ENCODE measurements around the gene ECSIT. TPM values are rescaled to one million over a fixed set of nuclear protein-coding genes. Genes with fewer than 3 reads are reported as not detected.

The ECSIT gene
- polyA plus RNA-seq, 1 donor (not counting 4 experiments of a cell fraction or from before 2014, with no cell fraction given) = 16.0 TPM

DNA sequence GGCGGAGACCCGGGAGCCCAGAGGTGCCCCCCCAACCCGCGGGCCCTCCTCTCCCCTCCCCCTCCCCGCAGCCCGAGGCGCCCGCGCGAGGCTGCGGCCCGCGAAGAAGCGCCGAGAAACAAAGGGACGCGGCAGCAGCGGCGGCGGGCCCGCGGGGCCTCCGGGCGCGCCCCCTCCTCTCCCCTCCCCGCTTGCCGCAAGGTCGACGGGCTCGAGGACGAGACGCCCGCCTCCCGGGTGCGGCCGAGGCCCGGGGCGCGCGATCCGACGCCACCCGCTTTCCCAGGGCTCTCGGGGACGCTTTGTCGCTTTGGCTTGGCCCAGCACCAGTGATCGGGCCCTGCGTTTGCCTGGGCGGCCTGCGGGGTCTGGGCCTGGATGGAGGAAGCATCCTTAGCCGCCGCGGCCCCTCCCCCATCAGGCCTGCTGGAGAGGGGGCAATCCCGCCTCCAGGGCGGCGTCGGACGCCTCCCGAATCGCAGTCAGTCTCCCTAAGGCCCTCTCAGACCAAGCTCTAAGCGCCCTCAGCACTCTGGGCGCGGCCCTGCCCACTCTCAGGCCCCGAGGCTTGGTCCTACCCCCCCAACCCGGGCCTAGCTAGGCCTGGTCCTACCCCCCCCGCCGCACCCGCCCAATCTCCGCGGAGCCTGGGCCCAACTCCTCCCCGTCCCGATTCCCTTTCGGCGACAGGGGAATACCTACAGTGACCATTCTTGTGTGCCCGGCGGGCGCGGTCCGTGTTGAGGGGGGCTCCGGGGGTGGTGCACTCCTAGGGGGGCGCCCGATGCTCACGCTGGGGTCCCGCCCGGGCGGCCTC is 48.8 kb downstream of the ECSIT start:
- Histone ChIP-seq H3K4me1 (ENCODE audit: control insufficient read depth, extremely low read depth, insufficient read depth, low read length) (peaks cover 2% of the 10 kb centered on the region), H3K27me3 (ENCODE audit: control insufficient read depth, extremely low read depth, insufficient read depth, low read length) (peaks cover 41% of the 10 kb centered on the region), H2AFZ (ENCODE audit: control insufficient read depth, low read length) (no peak overlapping the region), H3K9me3 (ENCODE audit: control insufficient read depth, low read depth, low read length) (no peaks in the 10 kb centered on the region), H3K27ac (ENCODE audit: control insufficient read depth, insufficient read depth, low read length) (no peak overlapping the region), H3K36me3 (ENCODE audit: control insufficient read depth in 2 of 2, extremely low read depth in 1 of 2, insufficient read depth in 2 of 2, low read length in 2 of 2) (no peaks in the 10 kb centered on the region), H3K9ac (ENCODE audit: control insufficient read depth, extremely low read depth, insufficient read depth, low read length) (no peak overlapping the region), H3K79me2 (ENCODE audit: control insufficient read depth, insufficient read depth, low read length) (no peaks in the 10 kb centered on the region), H4K20me1 (ENCODE audit: control insufficient read depth, extremely low read depth, insufficient read depth, low read length) (peaks cover 2% of the 10 kb centered on the region), H3K9me1 (ENCODE audit: control insufficient read depth, extremely low read depth, insufficient read depth, low read length) (no peaks in the 10 kb centered on the region), H3K4me3 (ENCODE audit: control insufficient read depth in 2 of 3, extremely low read depth in 1 of 3, insufficient read depth in 2 of 3, low read depth in 1 of 3, low read length in 3 of 3) (no peak overlapping the region), H3K4me2 (ENCODE audit: control insufficient read depth, extremely low read depth, insufficient read depth, low read depth, low read length) (no peak overlapping the region)
- TF ChIP-seq EZH2 (IDR thresholded peaks at IDR 0.05; ENCODE audit: low read length) = peak; percentile 80
- TF ChIP-seq, protein P1, sequence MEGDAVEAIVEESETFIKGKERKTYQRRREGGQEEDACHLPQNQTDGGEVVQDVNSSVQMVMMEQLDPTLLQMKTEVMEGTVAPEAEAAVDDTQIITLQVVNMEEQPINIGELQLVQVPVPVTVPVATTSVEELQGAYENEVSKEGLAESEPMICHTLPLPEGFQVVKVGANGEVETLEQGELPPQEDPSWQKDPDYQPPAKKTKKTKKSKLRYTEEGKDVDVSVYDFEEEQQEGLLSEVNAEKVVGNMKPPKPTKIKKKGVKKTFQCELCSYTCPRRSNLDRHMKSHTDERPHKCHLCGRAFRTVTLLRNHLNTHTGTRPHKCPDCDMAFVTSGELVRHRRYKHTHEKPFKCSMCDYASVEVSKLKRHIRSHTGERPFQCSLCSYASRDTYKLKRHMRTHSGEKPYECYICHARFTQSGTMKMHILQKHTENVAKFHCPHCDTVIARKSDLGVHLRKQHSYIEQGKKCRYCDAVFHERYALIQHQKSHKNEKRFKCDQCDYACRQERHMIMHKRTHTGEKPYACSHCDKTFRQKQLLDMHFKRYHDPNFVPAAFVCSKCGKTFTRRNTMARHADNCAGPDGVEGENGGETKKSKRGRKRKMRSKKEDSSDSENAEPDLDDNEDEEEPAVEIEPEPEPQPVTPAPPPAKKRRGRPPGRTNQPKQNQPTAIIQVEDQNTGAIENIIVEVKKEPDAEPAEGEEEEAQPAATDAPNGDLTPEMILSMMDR (optimal IDR thresholded peaks at IDR 0.05 in 1 of 3, IDR thresholded peaks at IDR 0.05 in 1 of 3, conservative IDR thresholded peaks at IDR 0.05 in 1 of 3; ENCODE audit: extremely low read depth in 1 of 3, insufficient read depth in 2 of 3, low read length in 3 of 3) = no peak
- dilution Hi-C loops (cut with MboI; ENCODE audit: extremely low pct_ligation_motif_present, low sequenced_read_pairs) = no loop called here
- DNase-seq (ENCODE audit: low read depth, low spot score) (no peak), FAIRE-seq (no peak)

DNA sequence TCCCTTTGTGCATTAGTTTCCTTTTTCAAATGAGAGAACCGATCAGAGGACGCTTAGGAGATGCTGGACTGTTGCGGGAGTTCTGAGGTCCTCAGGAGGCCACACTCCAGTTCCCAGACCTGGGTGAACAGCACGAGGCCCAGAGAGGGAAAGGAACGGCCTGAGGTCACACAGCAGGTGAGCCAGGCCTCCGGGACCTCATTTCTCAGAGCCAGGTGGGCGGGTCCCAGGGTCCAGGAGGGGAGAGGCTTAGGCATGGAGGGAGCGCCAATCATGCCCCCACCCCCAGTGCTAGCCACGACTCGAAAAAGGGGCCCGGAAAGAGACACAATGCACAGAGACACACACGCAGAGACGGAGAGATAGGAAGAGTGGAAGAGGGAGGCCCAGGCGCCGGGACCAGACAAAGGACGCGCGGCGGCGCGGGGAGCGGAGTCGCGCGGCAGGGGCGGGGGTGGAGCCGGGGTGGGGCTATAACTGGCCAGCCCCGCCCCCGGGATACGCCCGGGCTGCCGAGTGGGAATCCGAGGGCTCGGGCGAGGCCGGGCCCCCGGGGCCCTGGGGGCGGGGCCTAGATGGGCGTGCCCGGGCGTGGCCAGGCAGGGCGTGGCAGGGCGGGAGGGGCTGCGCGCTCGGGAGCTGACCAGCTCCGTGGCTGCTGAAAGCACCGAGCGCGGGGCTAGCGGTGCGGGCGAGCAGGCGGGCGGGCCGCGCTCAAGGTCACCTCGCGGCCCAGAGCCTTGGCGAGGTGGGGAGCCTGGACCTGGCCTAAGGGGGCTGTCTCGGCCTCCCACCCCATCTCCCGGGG is 49.6 kb downstream of the ECSIT start:
- H3K4me3 ChIP-seq (ENCODE audit: control insufficient read depth in 2 of 3, extremely low read depth in 1 of 3, insufficient read depth in 2 of 3, low read depth in 1 of 3, low read length in 3 of 3) = no peak overlapping the region

More for the DNA sequence above, 49.6 kb downstream of the ECSIT start:
- peaks cover 2% of the 10 kb centered on the region for H3K4me1 ChIP-seq (ENCODE audit: control insufficient read depth, extremely low read depth, insufficient read depth, low read length)
- peaks cover 2% of the 10 kb centered on the region for H4K20me1 ChIP-seq (ENCODE audit: control insufficient read depth, extremely low read depth, insufficient read depth, low read length)
- dilution Hi-C loops (cut with MboI; ENCODE audit: extremely low pct_ligation_motif_present, low sequenced_read_pairs) = no loop called here
- H3K9me3 ChIP-seq (ENCODE audit: control insufficient read depth, low read depth, low read length) = no peaks in the 10 kb centered on the region
- H3K36me3 ChIP-seq (ENCODE audit: control insufficient read depth in 2 of 2, extremely low read depth in 1 of 2, insufficient read depth in 2 of 2, low read length in 2 of 2) = no peaks in the 10 kb centered on the region
- H3K79me2 ChIP-seq (ENCODE audit: control insufficient read depth, insufficient read depth, low read length) = no peaks in the 10 kb centered on the region
- FAIRE-seq = no peak
- no peak overlapping the region for H3K9ac ChIP-seq (ENCODE audit: control insufficient read depth, extremely low read depth, insufficient read depth, low read length)
- H3K9me1 ChIP-seq (ENCODE audit: control insufficient read depth, extremely low read depth, insufficient read depth, low read length) = no peaks in the 10 kb centered on the region
- TF ChIP-seq EZH2 (IDR thresholded peaks at IDR 0.05; ENCODE audit: low read length) = no peak
- TF ChIP-seq, protein P1 (optimal IDR thresholded peaks at IDR 0.05 in 1 of 3, IDR thresholded peaks at IDR 0.05 in 1 of 3, conservative IDR thresholded peaks at IDR 0.05 in 1 of 3; ENCODE audit: extremely low read depth in 1 of 3, insufficient read depth in 2 of 3, low read length in 3 of 3) = no peak
- H3K4me2 ChIP-seq (ENCODE audit: control insufficient read depth, extremely low read depth, insufficient read depth, low read depth, low read length) = no peak overlapping the region
- DNase-seq (ENCODE audit: low read depth, low spot score) = no peak
- no peak overlapping the region for H2AFZ ChIP-seq (ENCODE audit: control insufficient read depth, low read length)
- H3K27me3 ChIP-seq (ENCODE audit: control insufficient read depth, extremely low read depth, insufficient read depth, low read length) = peaks cover 41% of the 10 kb centered on the region
- H3K27ac ChIP-seq (ENCODE audit: control insufficient read depth, insufficient read depth, low read length) = no peak overlapping the region

Measured in keratinocyte (primary cell).